ENCODE data around the gene ANKRD18A. TPM values are rescaled to one million over a fixed set of nuclear protein-coding genes. Genes with fewer than 3 reads are reported as not detected.
"Not testable (repeated sequence)": the region's sequence is repeated elsewhere in the genome, so short reads cannot be mapped to it uniquely, and the experiment has no call there.

Gene ANKRD18A
- total and polyA plus RNA-seq, 12 donors = 0.22 to 5.5 (median 2.8) TPM

- ATAC-seq; H3K27me3 ChIP-seq; DNase-seq; intact Hi-C loops (cut with DNase I); H3K4me1 ChIP-seq; H3K9me3 ChIP-seq; H3K27ac ChIP-seq; H3K4me3 ChIP-seq; H3K36me3 ChIP-seq: not testable (repeated sequence)
- no CpG with 5 or more reads among the region's 1 CpG for WGBS, 2 donors
Measured at GRCh38 chr9:38563911-38564310, 56.5 kb downstream of the ANKRD18A start.

DNA sequence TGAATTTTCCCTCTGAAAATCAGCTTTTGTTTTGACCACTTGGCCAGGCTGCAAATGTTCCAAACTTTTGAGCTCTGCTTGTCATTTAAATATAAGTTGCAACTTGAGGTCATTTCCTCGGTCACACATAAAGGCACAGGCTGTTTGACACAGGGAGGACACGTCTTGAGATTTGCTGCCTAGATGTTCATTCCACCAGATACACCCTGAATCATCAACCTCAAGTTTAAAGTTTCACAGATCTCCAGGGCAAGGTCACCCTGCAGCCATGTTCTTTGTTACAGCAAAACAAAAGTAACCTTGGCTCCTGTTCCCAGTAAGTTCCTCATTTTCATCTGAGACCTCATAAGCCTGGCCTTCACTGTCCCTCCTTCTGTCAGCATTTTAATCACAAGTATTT is 59.3 kb downstream of the ANKRD18A start:
- H3K27me3 ChIP-seq; H3K27ac ChIP-seq; H3K4me1 ChIP-seq; intact Hi-C loops (cut with DNase I); H3K9me3 ChIP-seq; H3K36me3 ChIP-seq; H3K4me3 ChIP-seq; ATAC-seq; DNase-seq: not testable (repeated sequence)
- WGBS, 2 donors = 51 to 71% methylated on average over 2 of the region's 2 CpGs

GRCh38 chr9:38559172-38559571 is 61.2 kb downstream of the ANKRD18A start:
- H3K36me3 ChIP-seq; DNase-seq; intact Hi-C loops (cut with DNase I); ATAC-seq; H3K4me3 ChIP-seq; H3K9me3 ChIP-seq; H3K27me3 ChIP-seq; H3K27ac ChIP-seq; H3K4me1 ChIP-seq: not testable (repeated sequence)
- 74 to 80% methylated on average over 3 of the region's 3 CpGs for WGBS, 2 donors

DNA sequence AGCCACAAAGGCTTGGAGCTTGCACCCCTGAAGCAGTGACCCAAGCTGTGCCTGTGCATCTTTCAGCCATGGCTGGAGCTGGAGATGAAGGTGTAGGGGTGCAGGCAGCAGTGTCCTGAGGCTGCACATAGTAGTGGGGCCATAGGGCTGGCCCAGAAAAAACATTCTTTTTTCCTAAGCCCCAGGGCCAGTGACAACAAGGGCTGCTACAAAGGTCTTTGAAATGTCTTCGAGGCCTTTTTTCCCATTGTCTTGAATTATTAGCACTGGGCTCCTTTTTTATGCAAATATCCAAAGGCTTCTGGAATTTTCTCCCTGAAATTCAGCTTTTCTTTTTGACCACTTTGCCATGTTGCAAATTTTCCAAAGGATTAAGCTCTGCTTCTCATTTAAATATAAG is 62.6 kb downstream of the ANKRD18A start:
- WGBS, 2 donors = 78 to 80% methylated on average over 1 of the region's 1 CpG
- H3K36me3 ChIP-seq; H3K4me1 ChIP-seq; H3K9me3 ChIP-seq; ATAC-seq; H3K27ac ChIP-seq; H3K4me3 ChIP-seq; DNase-seq; H3K27me3 ChIP-seq; intact Hi-C loops (cut with DNase I): not testable (repeated sequence)

DNA sequence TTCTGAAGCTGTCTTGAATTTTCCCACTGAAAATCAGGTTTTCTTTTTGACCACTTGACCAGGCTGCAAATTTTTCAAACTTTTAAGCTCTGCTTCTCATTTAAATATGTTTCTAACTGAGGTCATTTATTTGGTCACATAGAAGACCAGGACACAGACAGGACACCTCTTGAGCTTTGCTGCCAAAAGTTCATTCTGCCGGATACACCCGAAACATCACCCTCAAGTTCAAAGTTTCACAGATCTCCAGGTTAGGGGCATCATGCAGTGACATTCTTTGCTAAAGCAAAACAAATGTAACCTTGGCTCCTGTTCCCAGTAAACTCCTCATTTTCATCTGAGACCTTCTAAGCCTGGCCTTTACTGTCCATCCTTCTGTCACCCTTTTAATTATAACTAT is 65.4 kb downstream of the ANKRD18A start:
- H3K4me3 ChIP-seq; H3K27ac ChIP-seq; H3K36me3 ChIP-seq; H3K4me1 ChIP-seq; intact Hi-C loops (cut with DNase I); ATAC-seq; DNase-seq; H3K27me3 ChIP-seq; H3K9me3 ChIP-seq: not testable (repeated sequence)
- 95 to 98% methylated on average over 2 of the region's 2 CpGs for WGBS, 2 donors

DNA sequence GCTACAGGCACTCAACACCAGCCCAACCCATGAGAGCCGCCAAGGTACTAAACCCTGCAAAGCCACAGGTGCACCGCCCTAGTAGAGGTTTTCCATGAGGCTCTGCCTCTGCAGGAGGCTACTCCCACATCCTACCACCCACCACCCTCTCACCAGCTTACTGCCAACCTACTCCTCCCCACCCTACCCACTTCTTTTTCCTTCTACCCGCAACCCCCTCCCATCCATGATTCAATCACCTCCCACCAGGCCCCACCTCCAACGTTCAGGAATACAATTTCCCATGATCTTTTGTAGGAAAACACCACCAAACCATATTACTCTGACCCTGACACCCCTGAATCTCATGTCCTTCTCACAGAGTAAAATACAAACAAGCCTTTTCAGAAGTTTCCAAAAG is 67.4 kb downstream of the ANKRD18A start:
- H3K36me3 ChIP-seq; H3K4me3 ChIP-seq; ATAC-seq; DNase-seq; intact Hi-C loops (cut with DNase I); H3K4me1 ChIP-seq; H3K27me3 ChIP-seq; H3K9me3 ChIP-seq; H3K27ac ChIP-seq: not testable (repeated sequence)
- WGBS, 2 donors = 82 to 83% methylated on average over 4 of the region's 4 CpGs

DNA sequence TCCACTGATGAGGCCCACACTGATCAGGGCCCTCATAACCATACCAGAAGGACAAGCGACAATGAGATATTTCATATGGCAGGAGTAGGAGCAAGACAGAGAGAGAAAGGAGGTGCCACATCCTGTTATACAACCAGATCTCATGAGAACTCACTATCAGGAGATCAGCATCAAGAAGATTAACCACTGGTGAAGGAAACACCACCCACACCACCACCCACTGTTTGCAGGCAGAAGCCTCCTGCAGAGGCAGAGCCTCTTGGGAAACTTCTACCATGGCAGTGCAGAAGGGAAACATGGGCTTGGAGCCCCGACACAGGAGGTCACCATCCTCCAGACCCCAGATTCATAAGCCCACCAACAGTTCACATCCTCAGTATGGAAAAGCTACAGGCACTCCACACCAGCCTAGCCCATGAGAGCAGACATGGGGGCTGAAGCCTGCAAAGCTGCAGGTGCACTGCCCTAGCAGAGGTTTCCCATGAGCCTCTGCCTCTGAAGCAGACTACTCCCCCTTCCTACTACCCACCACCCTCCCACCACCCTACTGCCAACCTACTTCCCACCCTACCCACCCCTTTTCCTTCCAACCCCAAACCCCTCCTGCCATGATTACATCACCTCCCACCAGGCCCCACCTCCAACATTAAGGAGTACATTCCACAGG is 73.8 kb downstream of the ANKRD18A start:
- DNase-seq; H3K36me3 ChIP-seq; H3K9me3 ChIP-seq; ATAC-seq; intact Hi-C loops (cut with DNase I); H3K27me3 ChIP-seq; H3K4me3 ChIP-seq; H3K27ac ChIP-seq; H3K4me1 ChIP-seq: not testable (repeated sequence)
- 79 to 94% methylated on average over 1 of the region's 2 CpGs for WGBS, 2 donors

GRCh38 chr9:38540535-38540934 is 79.9 kb downstream of the ANKRD18A start:
- WGBS, 2 donors = 2 to 11% methylated on average over 5 of the region's 5 CpGs
- H3K36me3 ChIP-seq; H3K9me3 ChIP-seq; intact Hi-C loops (cut with DNase I); H3K4me1 ChIP-seq; H3K4me3 ChIP-seq; H3K27ac ChIP-seq; H3K27me3 ChIP-seq: not testable (repeated sequence)
- peak in 1 of 2 donors; percentile 51 for DNase-seq
- ATAC-seq = peak in 7 of 8 donors; percentile 46 to 98 (median 84)
